Measurements from ENCODE around the gene WDR7. TPM values are rescaled to one million over a fixed set of nuclear protein-coding genes. Genes with fewer than 3 reads are reported as not detected.

The WDR7 gene
- total and polyA plus RNA-seq, 10 of the 15 experiments (the other 5 are each of a cell fraction or from before 2014, with no cell fraction given) = 2.8 to 16.5 (median 11.7) TPM

DNA sequence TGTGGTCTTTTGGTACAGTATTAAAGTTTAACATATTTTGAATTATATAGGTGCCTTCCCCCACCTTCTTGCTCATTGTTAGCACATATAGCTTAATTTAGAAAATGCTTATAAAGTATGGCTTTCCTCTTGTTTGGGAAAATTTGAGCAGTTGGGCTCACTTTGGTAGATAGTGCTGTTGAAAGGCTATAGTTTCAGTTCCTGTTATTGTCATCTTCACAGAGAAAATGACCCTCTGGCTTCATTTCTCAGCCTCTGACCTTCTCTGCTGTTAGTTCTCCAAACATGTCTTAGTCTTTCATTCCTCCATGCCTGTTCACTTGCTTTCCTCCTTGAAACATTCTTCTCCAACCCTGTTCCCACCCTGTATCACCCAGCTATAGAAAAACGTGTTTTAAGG is 200.6 kb downstream of the WDR7 start (continued):
- TF ChIP-seq SUZ12 (IDR thresholded peaks at IDR 0.05; ENCODE audit: unreplicated experiment) (no peak), RUNX3 (IDR thresholded peaks at IDR 0.05; ENCODE audit: low read length) (peak; percentile 16; the same call in 1 of the 2 replicates), POLR2AphosphoS2 (IDR thresholded peaks at IDR 0.05; ENCODE audit: low read depth, low read length) (no peak), RCOR1 (conservative IDR thresholded peaks at IDR 0.05; ENCODE audit: low read depth, low read length) (no peak), NR2F1 (conservative IDR thresholded peaks at IDR 0.05) (peak; percentile 59), USF1 (IDR thresholded peaks at IDR 0.05; ENCODE audit: borderline replicate concordance, extremely low read length, insufficient read depth, low read depth, low read length) (no peak), SPI1 (IDR thresholded peaks at IDR 0.05; ENCODE audit: borderline replicate concordance, insufficient read depth, low read depth, low read length) (peak; percentile 98), IKZF1 (conservative IDR thresholded peaks at IDR 0.05) (peak; percentile 34; the same call in 1 of the 2 replicates), NR2C1 (IDR thresholded peaks at IDR 0.05) (no peak), ZNF217 (IDR thresholded peaks at IDR 0.05) (peak; percentile 52; the same call in 1 of the 2 replicates), DPF2 (IDR thresholded peaks at IDR 0.05) (0 out of 2 replicates have a peak, but pooled peaks have one; percentile 29)
- TF ChIP-seq, protein P1, sequence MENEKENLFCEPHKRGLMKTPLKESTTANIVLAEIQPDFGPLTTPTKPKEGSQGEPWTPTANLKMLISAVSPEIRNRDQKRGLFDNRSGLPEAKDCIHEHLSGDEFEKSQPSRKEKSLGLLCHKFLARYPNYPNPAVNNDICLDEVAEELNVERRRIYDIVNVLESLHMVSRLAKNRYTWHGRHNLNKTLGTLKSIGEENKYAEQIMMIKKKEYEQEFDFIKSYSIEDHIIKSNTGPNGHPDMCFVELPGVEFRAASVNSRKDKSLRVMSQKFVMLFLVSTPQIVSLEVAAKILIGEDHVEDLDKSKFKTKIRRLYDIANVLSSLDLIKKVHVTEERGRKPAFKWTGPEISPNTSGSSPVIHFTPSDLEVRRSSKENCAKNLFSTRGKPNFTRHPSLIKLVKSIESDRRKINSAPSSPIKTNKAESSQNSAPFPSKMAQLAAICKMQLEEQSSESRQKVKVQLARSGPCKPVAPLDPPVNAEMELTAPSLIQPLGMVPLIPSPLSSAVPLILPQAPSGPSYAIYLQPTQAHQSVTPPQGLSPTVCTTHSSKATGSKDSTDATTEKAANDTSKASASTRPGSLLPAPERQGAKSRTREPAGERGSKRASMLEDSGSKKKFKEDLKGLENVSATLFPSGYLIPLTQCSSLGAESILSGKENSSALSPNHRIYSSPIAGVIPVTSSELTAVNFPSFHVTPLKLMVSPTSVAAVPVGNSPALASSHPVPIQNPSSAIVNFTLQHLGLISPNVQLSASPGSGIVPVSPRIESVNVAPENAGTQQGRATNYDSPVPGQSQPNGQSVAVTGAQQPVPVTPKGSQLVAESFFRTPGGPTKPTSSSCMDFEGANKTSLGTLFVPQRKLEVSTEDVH (IDR thresholded peaks at IDR 0.05; ENCODE audit: low read depth, partially characterized antibody) = no peak
